Measurements from ENCODE around the gene WDR33. TPM values are rescaled to one million over a fixed set of nuclear protein-coding genes. Genes with fewer than 3 reads are reported as not detected.
"Not testable (repeated sequence)": the region's sequence is repeated elsewhere in the genome, so short reads cannot be mapped to it uniquely, and the experiment has no call there.

Gene WDR33
- total RNA-seq, 1 donor from 2014 or later, result 52.1 TPM

DNA sequence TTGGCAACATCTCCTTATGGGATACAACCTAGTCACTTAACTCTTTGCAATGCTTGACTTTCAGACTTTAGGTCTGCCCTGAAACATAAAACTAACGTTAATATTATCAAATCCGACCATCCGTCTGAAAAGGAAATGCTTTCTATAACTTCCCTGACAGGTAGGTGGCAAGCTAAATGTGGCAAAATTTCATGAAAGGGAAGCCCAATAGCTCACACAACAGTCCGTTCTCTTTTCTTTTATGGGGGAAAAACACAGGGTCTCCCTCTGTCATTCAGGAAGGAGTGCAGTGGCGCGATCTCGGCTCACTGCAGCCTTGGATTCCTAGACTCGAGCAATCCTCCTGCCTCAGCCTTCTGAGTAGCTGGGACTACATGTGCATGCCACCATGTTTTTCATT lies 56.8 kb downstream of the WDR33 start:
- TF ChIP-seq, protein P1, sequence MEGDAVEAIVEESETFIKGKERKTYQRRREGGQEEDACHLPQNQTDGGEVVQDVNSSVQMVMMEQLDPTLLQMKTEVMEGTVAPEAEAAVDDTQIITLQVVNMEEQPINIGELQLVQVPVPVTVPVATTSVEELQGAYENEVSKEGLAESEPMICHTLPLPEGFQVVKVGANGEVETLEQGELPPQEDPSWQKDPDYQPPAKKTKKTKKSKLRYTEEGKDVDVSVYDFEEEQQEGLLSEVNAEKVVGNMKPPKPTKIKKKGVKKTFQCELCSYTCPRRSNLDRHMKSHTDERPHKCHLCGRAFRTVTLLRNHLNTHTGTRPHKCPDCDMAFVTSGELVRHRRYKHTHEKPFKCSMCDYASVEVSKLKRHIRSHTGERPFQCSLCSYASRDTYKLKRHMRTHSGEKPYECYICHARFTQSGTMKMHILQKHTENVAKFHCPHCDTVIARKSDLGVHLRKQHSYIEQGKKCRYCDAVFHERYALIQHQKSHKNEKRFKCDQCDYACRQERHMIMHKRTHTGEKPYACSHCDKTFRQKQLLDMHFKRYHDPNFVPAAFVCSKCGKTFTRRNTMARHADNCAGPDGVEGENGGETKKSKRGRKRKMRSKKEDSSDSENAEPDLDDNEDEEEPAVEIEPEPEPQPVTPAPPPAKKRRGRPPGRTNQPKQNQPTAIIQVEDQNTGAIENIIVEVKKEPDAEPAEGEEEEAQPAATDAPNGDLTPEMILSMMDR (IDR thresholded peaks at IDR 0.05; ENCODE audit: unreplicated experiment), result no peak
- Mint-ChIP-seq H3K36me3 (ENCODE audit: low read depth, unreplicated experiment) (no peaks in the 10 kb centered on the region), H3K4me3 (ENCODE audit: unreplicated experiment) (no peak overlapping the region), H3K27ac (ENCODE audit: unreplicated experiment) (no peak overlapping the region), H3K27me3 (ENCODE audit: unreplicated experiment) (no peaks in the 10 kb centered on the region), H3K9me3 (ENCODE audit: unreplicated experiment) (no peaks in the 10 kb centered on the region), H3K4me1 (ENCODE audit: unreplicated experiment) (no peaks in the 10 kb centered on the region)
- DNase-seq (ENCODE audit: low spot score), result no peak

DNA sequence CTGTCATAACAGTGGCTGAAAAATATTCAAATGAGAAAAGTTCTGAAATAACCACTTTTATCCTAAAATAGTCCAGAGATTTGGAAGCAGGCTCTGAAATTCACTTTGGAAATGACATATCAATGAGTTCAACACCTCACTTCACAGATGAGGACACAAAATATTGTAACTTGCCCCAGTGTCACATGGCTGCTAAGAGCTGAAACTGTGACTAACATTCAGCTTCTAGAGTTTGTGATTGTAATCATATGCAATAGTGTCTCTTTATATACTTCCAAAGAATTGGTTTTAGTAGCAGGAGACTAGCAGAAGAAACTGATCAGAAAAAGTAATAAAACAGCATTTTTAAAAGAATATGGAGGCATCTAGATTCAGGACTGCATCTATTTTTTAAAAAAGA lies 57.6 kb downstream of the WDR33 start:
- no peak for DNase-seq (ENCODE audit: low spot score)
- Mint-ChIP-seq H3K4me1 (ENCODE audit: unreplicated experiment) (no peaks in the 10 kb centered on the region), H3K36me3 (ENCODE audit: low read depth, unreplicated experiment) (peaks cover under 1% of the 10 kb centered on the region), H3K4me3 (ENCODE audit: unreplicated experiment) (no peak overlapping the region), H3K27ac (ENCODE audit: unreplicated experiment) (no peak overlapping the region), H3K27me3 (ENCODE audit: unreplicated experiment) (no peaks in the 10 kb centered on the region), H3K9me3 (ENCODE audit: unreplicated experiment) (no peaks in the 10 kb centered on the region)
- TF ChIP-seq, protein P1 (IDR thresholded peaks at IDR 0.05; ENCODE audit: unreplicated experiment), result no peak

DNA sequence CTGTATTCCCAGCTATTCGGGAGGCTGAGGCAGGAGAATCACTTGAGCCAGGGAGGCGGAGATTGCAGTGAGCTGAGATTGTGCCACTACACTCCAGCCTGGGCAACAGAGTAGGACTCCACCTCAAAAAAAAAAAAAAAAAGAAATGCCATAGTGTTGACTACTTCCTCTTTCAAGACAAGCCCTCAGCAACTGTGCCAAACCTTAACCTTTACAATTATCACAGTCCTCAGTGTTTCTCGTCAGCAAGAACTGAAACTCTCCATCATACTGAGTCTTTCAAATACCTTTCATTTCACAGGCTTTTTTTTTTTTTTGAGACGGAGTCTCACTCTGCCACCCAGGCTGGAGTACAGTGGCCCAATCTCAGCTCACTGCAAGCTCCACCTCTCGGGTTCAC lies 61.4 kb downstream of the WDR33 start:
- H3K4me1 Mint-ChIP-seq (ENCODE audit: unreplicated experiment); H3K9me3 Mint-ChIP-seq (ENCODE audit: unreplicated experiment); H3K4me3 Mint-ChIP-seq (ENCODE audit: unreplicated experiment); H3K36me3 Mint-ChIP-seq (ENCODE audit: low read depth, unreplicated experiment); H3K27me3 Mint-ChIP-seq (ENCODE audit: unreplicated experiment); H3K27ac Mint-ChIP-seq (ENCODE audit: unreplicated experiment); DNase-seq (ENCODE audit: low spot score): not testable (repeated sequence)

DNA sequence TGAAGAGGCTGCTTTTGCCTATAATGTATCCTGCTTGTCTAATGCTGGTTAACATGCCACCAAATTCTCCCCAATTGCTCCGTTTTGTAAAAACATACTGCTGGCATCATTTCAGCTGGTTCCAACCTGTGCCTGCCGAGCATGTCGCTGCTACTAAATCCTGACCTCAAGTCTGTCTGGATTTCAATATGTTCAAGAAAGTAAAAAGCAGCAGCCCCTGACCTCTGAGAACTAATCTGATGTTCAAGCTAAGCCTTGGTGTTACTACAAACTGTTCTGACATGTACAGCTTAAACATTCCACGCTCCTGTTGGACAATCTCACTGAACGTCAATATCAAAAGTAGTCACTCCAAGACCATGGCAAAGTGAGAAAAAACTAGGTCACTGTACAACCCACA lies 63.4 kb downstream of the WDR33 start:
- TF ChIP-seq, protein P1 (IDR thresholded peaks at IDR 0.05; ENCODE audit: unreplicated experiment), result no peak
- Mint-ChIP-seq H3K27ac (ENCODE audit: unreplicated experiment) (no peak overlapping the region), H3K9me3 (ENCODE audit: unreplicated experiment) (no peaks in the 10 kb centered on the region), H3K36me3 (ENCODE audit: low read depth, unreplicated experiment) (peaks cover 4% of the 10 kb centered on the region), H3K4me1 (ENCODE audit: unreplicated experiment) (no peaks in the 10 kb centered on the region), H3K4me3 (ENCODE audit: unreplicated experiment) (no peak overlapping the region), H3K27me3 (ENCODE audit: unreplicated experiment) (no peaks in the 10 kb centered on the region)
- no peak for DNase-seq (ENCODE audit: low spot score)

DNA sequence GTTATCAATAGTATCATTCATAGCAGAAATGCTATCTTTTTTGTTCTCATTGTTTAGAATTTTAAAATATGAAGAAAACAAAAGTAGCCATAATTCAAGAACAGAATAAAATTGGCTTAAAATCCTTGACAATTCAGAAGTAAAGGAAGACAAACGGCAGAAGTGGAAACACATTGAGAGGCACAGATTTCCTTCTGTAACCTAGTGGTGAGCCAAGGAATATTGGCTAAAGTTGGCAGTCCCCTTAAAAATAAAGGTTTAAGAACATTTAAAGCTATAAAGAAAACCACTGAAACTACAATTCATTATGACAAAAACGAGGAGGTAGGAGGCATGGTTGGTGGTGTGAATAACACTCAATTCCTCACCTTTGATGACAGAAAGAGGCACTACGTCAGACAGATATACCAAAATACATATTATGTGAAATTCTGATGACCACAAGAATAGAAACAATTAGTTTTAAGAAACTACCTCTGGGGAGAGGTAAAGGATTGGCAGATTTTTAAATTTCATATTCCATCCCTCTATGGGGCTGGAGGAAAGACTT lies 67.4 kb downstream of the WDR33 start:
- H3K4me1 Mint-ChIP-seq (ENCODE audit: unreplicated experiment), result peaks cover 9% of the 10 kb centered on the region

More for the DNA sequence above, 67.4 kb downstream of the WDR33 start:
- peaks cover 4% of the 10 kb centered on the region for H3K36me3 Mint-ChIP-seq (ENCODE audit: low read depth, unreplicated experiment)
- peaks cover 2% of the 10 kb centered on the region for H3K27me3 Mint-ChIP-seq (ENCODE audit: unreplicated experiment)
- peak overlapping the region; percentile 1 for H3K27ac Mint-ChIP-seq (ENCODE audit: unreplicated experiment)
- no peak for DNase-seq (ENCODE audit: low spot score)
- TF ChIP-seq, protein P1 (IDR thresholded peaks at IDR 0.05; ENCODE audit: unreplicated experiment), result no peak
- H3K4me3 Mint-ChIP-seq (ENCODE audit: unreplicated experiment), result no peak overlapping the region
- H3K9me3 Mint-ChIP-seq (ENCODE audit: unreplicated experiment), result no peaks in the 10 kb centered on the region
